HAP-1 (cell line): ENCODE data around the gene POTEF.
A peak's percentile ranks its signal among the peaks of the same experiment; 100 is the strongest.
"Not testable (repeated sequence)": the region's sequence is repeated elsewhere in the genome, so short reads cannot be mapped to it uniquely, and the experiment has no call there.

Source experiments
- DNase-seq, 2 experiments: peaks; one replicate each; pipeline ENCODE4 v3.0.0-alpha.2; 2016 to 2020; ENCODE audit warnings: low spot score in 2 of 2
- H3K27me3 ChIP-seq: fragments of 250-450 bp; sonication (Bioruptor Pico); 2 replicates; pipeline ENCODE4 v1.5.1; 2020; ENCODE audit warnings: low read depth, mild to moderate bottlenecking, moderate library complexity
- H3K36me3 ChIP-seq: fragments of 250-450 bp; sonication (Bioruptor Pico); replicated peaks from 2 replicates; pipeline ENCODE4 v1.5.1; 2020; ENCODE audit warnings: mild to moderate bottlenecking
- H3K4me1 ChIP-seq: fragments of 250-450 bp; sonication (Bioruptor Pico); 2 replicates; pipeline ENCODE4 v1.5.1; 2020; ENCODE audit warnings: mild to moderate bottlenecking
- H3K4me3 ChIP-seq: fragments of 250-450 bp; sonication (Bioruptor Pico); 2 replicates; pipeline ENCODE4 v1.5.1; 2020; ENCODE audit warnings: mild to moderate bottlenecking, moderate library complexity
- H3K9me3 ChIP-seq: fragments of 250-450 bp; sonication (Bioruptor Pico); 2 replicates; pipeline ENCODE4 v1.5.1; 2020; ENCODE audit warnings: mild to moderate bottlenecking, moderate library complexity
- in situ Hi-C: fragments of 300-500 bp; cut with MboI; formaldehyde crosslinking; loops from 3 replicates; pipeline ENCODE4 v1.14.3; 2020; ENCODE audit warnings: low sequenced_read_pairs, inconsistent platforms, mixed read lengths

The POTEF gene

GRCh38 chr2:130127726-130128125 lies 1.3 kb downstream of the POTEF start:
- in situ Hi-C loops, H3K36me3 ChIP-seq, H3K4me1 ChIP-seq, H3K9me3 ChIP-seq, H3K27me3 ChIP-seq, DNase-seq, H3K4me3 ChIP-seq: not testable (repeated sequence)

- H3K4me3 ChIP-seq, in situ Hi-C loops, H3K4me1 ChIP-seq, H3K27me3 ChIP-seq, H3K36me3 ChIP-seq, DNase-seq, H3K9me3 ChIP-seq: not testable (repeated sequence)
Measured at GRCh38 chr2:130120924-130121323, 8.1 kb downstream of the POTEF start.

- H3K4me1 ChIP-seq, H3K27me3 ChIP-seq, H3K4me3 ChIP-seq, H3K9me3 ChIP-seq, H3K36me3 ChIP-seq, in situ Hi-C loops: not testable (repeated sequence)
- peak in 1 of 2 experiments; percentile 25 for DNase-seq
Measured at GRCh38 chr2:130102597-130103363, 26.2 kb downstream of the POTEF start.

- DNase-seq, in situ Hi-C loops, H3K4me1 ChIP-seq, H3K27me3 ChIP-seq, H3K9me3 ChIP-seq, H3K36me3 ChIP-seq, H3K4me3 ChIP-seq: not testable (repeated sequence)
Measured at GRCh38 chr2:130062645-130063044, 66.4 kb downstream of the POTEF start.

- DNase-seq, in situ Hi-C loops, H3K27me3 ChIP-seq, H3K4me3 ChIP-seq, H3K9me3 ChIP-seq, H3K36me3 ChIP-seq, H3K4me1 ChIP-seq: not testable (repeated sequence)
Measured at GRCh38 chr2:130059982-130060381, 69.0 kb downstream of the POTEF start.

- DNase-seq, in situ Hi-C loops, H3K9me3 ChIP-seq, H3K4me3 ChIP-seq, H3K36me3 ChIP-seq, H3K4me1 ChIP-seq, H3K27me3 ChIP-seq: not testable (repeated sequence)
Measured at GRCh38 chr2:130056336-130056735, 72.7 kb downstream of the POTEF start.

GRCh38 chr2:130053217-130053911 lies 75.7 kb downstream of the POTEF start:
- H3K27me3 ChIP-seq, in situ Hi-C loops, H3K4me1 ChIP-seq, DNase-seq, H3K4me3 ChIP-seq, H3K9me3 ChIP-seq, H3K36me3 ChIP-seq: not testable (repeated sequence)

- H3K4me1 ChIP-seq, H3K36me3 ChIP-seq, in situ Hi-C loops, H3K9me3 ChIP-seq, H3K4me3 ChIP-seq, DNase-seq, H3K27me3 ChIP-seq: not testable (repeated sequence)
Measured at GRCh38 chr2:130052376-130052775, 76.6 kb downstream of the POTEF start.

GRCh38 chr2:130048422-130048821 lies 80.6 kb downstream of the POTEF start:
- in situ Hi-C loops, H3K36me3 ChIP-seq, H3K4me1 ChIP-seq, H3K4me3 ChIP-seq, H3K27me3 ChIP-seq, H3K9me3 ChIP-seq: not testable (repeated sequence)
- peak in 1 of 2 experiments; percentile 12 for DNase-seq

GRCh38 chr2:130038265-130038603 lies 90.8 kb downstream of the POTEF start:
- H3K36me3 ChIP-seq, H3K27me3 ChIP-seq, H3K9me3 ChIP-seq, in situ Hi-C loops, H3K4me1 ChIP-seq, H3K4me3 ChIP-seq, DNase-seq: not testable (repeated sequence)

GRCh38 chr2:130025931-130026330 lies 103.1 kb downstream of the POTEF start:
- in situ Hi-C loops, H3K4me1 ChIP-seq, H3K27me3 ChIP-seq, H3K4me3 ChIP-seq, H3K9me3 ChIP-seq, H3K36me3 ChIP-seq: not testable (repeated sequence)
- peak in 1 of 2 experiments; percentile 26 for DNase-seq
